Stimulated activated CD4-positive, alpha-beta T cell treated with anti-CD3 and anti-CD28 coated beads, Interleukin-2, amount 100 ng/mL, for 48 hours (primary cell): ENCODE results near the gene GOLGA6L4.
"Not testable (repeated sequence)": the region's sequence is repeated elsewhere in the genome, so short reads cannot be mapped to it uniquely, and the experiment has no call there.

Source experiments
- DNase-seq, 2 donors: peaks; one replicate each; pipeline ENCODE4 v3.0.0-alpha.2; 2020

Gene GOLGA6L4

GRCh38 chr15:84235573-84235972, at the start of gene GOLGA6L4:
GOLGA6L4 (plus strand) TSS chr15:84235773; CDS start chr15:84235835, 62 bp downstream.
- not testable (repeated sequence) for DNase-seq

- DNase-seq, result not testable (repeated sequence)
These were observed 42.6 kb upstream of the GOLGA6L4 start for GRCh38 chr15:84192982-84193381.

- DNase-seq, result not testable (repeated sequence)
These were observed 40.0 kb upstream of the GOLGA6L4 start for GRCh38 chr15:84195603-84196002.

- DNase-seq, result not testable (repeated sequence)
These were observed 38.9 kb upstream of the GOLGA6L4 start for GRCh38 chr15:84196530-84197188.

- DNase-seq, result not testable (repeated sequence)
These were observed 35.7 kb upstream of the GOLGA6L4 start for GRCh38 chr15:84199865-84200264.

- DNase-seq, result not testable (repeated sequence)
These were observed 10.9 kb downstream of the GOLGA6L4 start for GRCh38 chr15:84246441-84246840.
